Endothelial cell of umbilical vein (primary cell): Measurements from ENCODE around the gene SMARCD1. TPM values are rescaled to one million over a fixed set of nuclear protein-coding genes. Genes with fewer than 3 reads are reported as not detected.
A peak's percentile ranks its signal among the peaks of the same experiment; 100 is the strongest.

ENCODE experiments used
- Bru-seq: library from RNA; stranded (reverse); fragments of 400-500 nt; gene quantifications from one replicate; lab custom pipeline; 2021; lab: Mats Ljungman, UMichigan
- BruChase-seq, 2 experiments: library from RNA; stranded (reverse); fragments of 400-500 nt; gene quantifications; one replicate each; lab custom pipeline; 2021; lab: Mats Ljungman, UMichigan
- BruUV-seq: library from RNA; stranded (reverse); fragments of 400-500 nt; replicated peaks from 2 replicates; lab custom pipeline; 2021; lab: Mats Ljungman, UMichigan
- CTCF ChIA-PET: fragments of 300-600, 350-600 bp; sonication (Branson Sonifier 250); formaldehyde crosslinking; loops from one replicate; lab custom pipeline; 2021; ENCODE audit warnings: antibody characterized with exemption, inconsistent platforms; lab: Charles Lee
- POLR2A ChIA-PET: fragments of 300-600, 350-600 bp; sonication (Branson Sonifier 250); formaldehyde crosslinking; loops from one replicate; lab custom pipeline; 2021; ENCODE audit warnings: antibody characterized with exemption, inconsistent platforms; lab: Charles Lee
- DNase-seq: peaks from one replicate; pipeline ENCODE4 v3.0.0-alpha.2; 2011; ENCODE audit warnings: low read depth, low spot score
- FAIRE-seq: peaks from 2 replicates; lab custom pipeline; 2011; peaks lifted over from hg19 to GRCh38; lab: Jason Lieb, UNC
- H2AFZ ChIP-seq: 2 replicates; pipeline ENCODE4 v1.6.0; 2012; ENCODE audit warnings: low read depth, low read length, control low read depth, inconsistent platforms
- H3K27ac ChIP-seq: 2 replicates; pipeline ENCODE4 v1.5.1; 2011; ENCODE audit warnings: low read depth, mild to moderate bottlenecking, control low read depth, low read length, moderate library complexity; ENCODE audit not compliant: insufficient read depth
- H3K27me3 ChIP-seq, 2 experiments: 2 replicates each; pipeline versions ENCODE4 v1.6.0 to v1.6.1; 2011; ENCODE audit warnings: low read length in 2 of 2, mixed read lengths in 1 of 2; ENCODE audit not compliant: control insufficient read depth in 2 of 2, insufficient read depth in 2 of 2
- H3K36me3 ChIP-seq, 2 experiments: 2 replicates in 1 of 2; 3 replicates in 1 of 2; pipeline ENCODE4 v1.5.1; 2011; ENCODE audit warnings: low read length in 2 of 2, mild to moderate bottlenecking in 1 of 2, moderate library complexity in 1 of 2; ENCODE audit not compliant: control insufficient read depth in 2 of 2, insufficient read depth in 2 of 2; ENCODE audit errors: extremely low read depth in 1 of 2
- H3K4me1 ChIP-seq: 3 replicates; pipeline ENCODE4 v1.5.1; 2011; ENCODE audit warnings: mild to moderate bottlenecking, low read length; ENCODE audit not compliant: control insufficient read depth, insufficient read depth; ENCODE audit errors: extremely low read depth
- H3K4me2 ChIP-seq: 2 replicates; pipeline ENCODE4 v1.6.1; 2011; ENCODE audit warnings: low read length, control low read depth, mixed read lengths; ENCODE audit not compliant: insufficient read depth
- H3K4me3 ChIP-seq, 3 experiments: fragments of 200-600 bp in 1 of 3; sonication (generic), shearing (Covaris generic) in 1 of 3; replicated peaks in 1 of 3; 2 replicates each; pipeline ENCODE4 v1.5.1; 2011 to 2016; ENCODE audit warnings: control low read depth in 3 of 3, low read length in 3 of 3, mild to moderate bottlenecking in 2 of 3, inconsistent platforms in 1 of 3, low read depth in 1 of 3, moderate library complexity in 1 of 3; ENCODE audit not compliant: insufficient read depth in 1 of 3
- H3K79me2 ChIP-seq: 2 replicates; pipeline ENCODE4 v1.6.0; 2012; ENCODE audit warnings: low read length, inconsistent platforms; ENCODE audit not compliant: control insufficient read depth, insufficient read depth
- H3K9ac ChIP-seq: replicated peaks from 2 replicates; pipeline ENCODE3; 2011; ENCODE audit warnings: low read length, control low read depth; ENCODE audit not compliant: insufficient read depth; ENCODE audit errors: extremely low read depth
- H3K9me1 ChIP-seq: replicated peaks from 3 replicates; pipeline ENCODE4 v1.6.0; 2011; ENCODE audit warnings: mild to moderate bottlenecking, low read length; ENCODE audit not compliant: control insufficient read depth, insufficient read depth; ENCODE audit errors: extremely low read depth
- H3K9me3 ChIP-seq: replicated peaks from 2 replicates; pipeline ENCODE4 v1.5.1; 2012; ENCODE audit warnings: low read length, inconsistent platforms; ENCODE audit not compliant: control insufficient read depth, insufficient read depth
- H4K20me1 ChIP-seq: replicated peaks from 2 replicates; pipeline ENCODE3; 2011; ENCODE audit warnings: mild to moderate bottlenecking, low read length; ENCODE audit not compliant: control insufficient read depth, insufficient read depth; ENCODE audit errors: extremely low read depth
- CTCF ChIP-seq, 2 donors: IDR thresholded peaks; 1 replicate in 1 of 2; 2 replicates in 1 of 2; pipeline ENCODE4 v1.5.1; 2011; ENCODE audit warnings: low read length in 2 of 2, mild to moderate bottlenecking in 2 of 2, moderate library complexity in 2 of 2, control low read depth in 1 of 2, inconsistent platforms in 1 of 2, low read depth in 1 of 2; ENCODE audit not compliant: insufficient read depth in 1 of 2; ENCODE audit errors: extremely low read depth in 1 of 2
- FOS ChIP-seq: IDR thresholded peaks from 2 replicates; pipeline ENCODE4 v1.6.1; 2011; ENCODE audit warnings: mild to moderate bottlenecking, low read length, moderate library complexity, borderline replicate concordance; ENCODE audit not compliant: insufficient read depth
- MAX ChIP-seq: IDR thresholded peaks from 2 replicates; pipeline ENCODE4 v1.6.1; 2011; ENCODE audit not compliant: insufficient read depth, insufficient read length
- POLR2AphosphoS5 ChIP-seq: IDR thresholded peaks from 2 replicates; pipeline ENCODE4 v1.6.1; 2012; ENCODE audit warnings: low read depth, mild to moderate bottlenecking, control low read depth, low read length, moderate library complexity; ENCODE audit not compliant: insufficient read depth
- dilution Hi-C: fragments of 300-500 bp; cut with MboI; formaldehyde crosslinking; loops from one replicate; pipeline ENCODE4 v1.15.0; 2019; ENCODE audit warnings: low sequenced_read_pairs; ENCODE audit not compliant: extremely low pct_ligation_motif_present
- intact Hi-C: fragments of 100-400 bp; cut with micrococcal nuclease; formaldehyde crosslinking; loops from one replicate; pipeline ENCODE4 v1.10.0; 2022
- long read RNA-seq: library from polyadenylated mRNA; stranded (forward); transcript quantifications from one replicate; pipeline ENCODE4 v2.0.0, GENCODE V29; 2021
- polyA minus RNA-seq, 3 experiments: library from RNA; depleted of rRNA, polyadenylated mRNA; stranded (reverse); fragments of >200 nt; gene quantifications; 1 replicate in 1 of 3; 2 replicates in 2 of 3; pipeline ENCODE4 v1.2.3, GENCODE V29; 2011
- polyA plus RNA-seq, 4 experiments: library from polyadenylated mRNA; depleted of rRNA in 3 of 4; stranded (reverse) in 3 of 4; unstranded in 1 of 4; fragments of >200 nt; gene quantifications; 2 replicates each; pipeline versions ENCODE4 v1.2.1 to v1.2.3, GENCODE V29; 2011 to 2012; ENCODE audit warnings: missing spikeins in 1 of 4
- total RNA-seq: library from RNA; stranded (reverse); gene quantifications from 2 replicates; pipeline ENCODE4 v1.2.3, GENCODE V29; 2021

The SMARCD1 gene
- total RNA-seq (86.6 and 101 TPM in 2 replicates), polyA plus RNA-seq (94.2 and 94.3 TPM in 2 replicates), polyA minus RNA-seq (125 and 129 TPM in 2 replicates), Bru-seq, nascent RNA (percentile 88 among the genes with signal in this experiment), BruChase-seq, experiment 1, labeled RNA remaining after a 6-hour chase (percentile 95 among the genes with signal in this experiment), BruChase-seq, experiment 2, labeled RNA remaining after a 2-hour chase (percentile 95 among the genes with signal in this experiment)
- 85.9 and 89.8 TPM in 2 replicates for polyA plus RNA-seq (2011; cell fraction: cytosol; rRNA removed)
- 206 and 214 TPM in 2 replicates for polyA plus RNA-seq (2011; cell fraction: nucleus; rRNA removed)
- polyA plus RNA-seq (2012), result 69.0 and 80.7 TPM in 2 replicates
- polyA minus RNA-seq (2011; cell fraction: cytosol; rRNA and poly(A)+ RNA removed), result 68.2 TPM
- 85.9 and 108 TPM in 2 replicates for polyA minus RNA-seq (2011; cell fraction: nucleus; rRNA and poly(A)+ RNA removed)
- long read RNA-seq, transcript SMARCD1-202 (13 exons, 3,658 nt), result major isoform, 10 of 38 reads
- long read RNA-seq, partial matches to known transcripts, result 23 of 38 reads
- long read RNA-seq, other reads (novel, unspliced or antisense), result 4 of 38 reads

GRCh38 chr12:50084775-50085614 lies at the start of gene SMARCD1:
Gene SMARCD1, plus strand, starts transcription at chr12:50085342. Its CDS starts 28 bp downstream, at chr12:50085370.
- peak; percentile 85 for FAIRE-seq
- dilution Hi-C loops, result no loop called here

More at GRCh38 chr12:50084775-50085614, at the start of gene SMARCD1:
- Histone ChIP-seq H3K79me2 (peaks cover 16% of the 10 kb centered on the region), H3K4me1 (peaks cover 35% of the 10 kb centered on the region), H4K20me1 (no peaks in the 10 kb centered on the region), H3K27me3 (no peaks in the 10 kb centered on the region), H3K27ac (peak within 1 kb of the TSS; percentile 72), H3K36me3 (peaks cover 18 to 19% of the 10 kb centered on the region in 2 experiments), H3K9me3 (no peaks in the 10 kb centered on the region), H3K9ac (peak within 1 kb of the TSS; percentile 78), H2AFZ (peak within 1 kb of the TSS; percentile 84), H3K9me1 (no peaks in the 10 kb centered on the region), H3K4me3 (peak within 1 kb of the TSS; percentile 51 to 95 (median 80)), H3K4me2 (peak within 1 kb of the TSS; percentile 96)
- TF ChIP-seq FOS (no peak), MAX (peak; percentile 29), POLR2AphosphoS5 (peak; percentile 81), CTCF (IDR thresholded peaks at IDR 0.05; ENCODE audit: extremely low read depth in 1 of 2, insufficient read depth in 1 of 2, low read depth in 1 of 2, low read length in 2 of 2) (peak; percentile 50 to 71)
- BruUV-seq, result TSS peak; percentile 87
- ChIA-PET POLR2A (interaction anchor here (0.7 to 1.9 kb wide), 12 partner anchors 15 to 840 kb away, joined by 3 to 17 read pairs (median 4); partner anchors contain the start of genes CERS5, COX14 and RACGAP1), CTCF (interaction anchor here (0.6 to 5.6 kb wide), 33 partner anchors 8 to 262 kb away, joined by 3 to 89 read pairs (median 4); partner anchors contain the start of genes CERS5, COX14, LIMA1 and RACGAP1)
- intact Hi-C loops, result loop anchor here (1.0 kb wide), 2 partner anchors 10 to 27 kb away; partner anchors contain the start of gene COX14
- peak; percentile 92 for DNase-seq
